Caco-2 (cell line): ENCODE measurements around the gene CDC42SE2. TPM values are rescaled to one million over a fixed set of nuclear protein-coding genes. Genes with fewer than 3 reads are reported as not detected.

Experiments
- BruUV-seq: library from RNA; stranded (reverse); fragments of 400-500 nt; replicated peaks from 2 replicates; lab custom pipeline; 2021; lab: Mats Ljungman, UMichigan
- CTCF ChIA-PET: fragments of 300-600 bp; sonication (Branson Sonifier 250); formaldehyde crosslinking; loops from one replicate; lab custom pipeline; 2022; ENCODE audit warnings: antibody characterized with exemption; lab: Charles Lee
- POLR2A ChIA-PET: fragments of 300-600 bp; sonication (Branson Sonifier 250); formaldehyde crosslinking; loops from one replicate; lab custom pipeline; 2022; ENCODE audit warnings: antibody characterized with exemption; lab: Charles Lee
- DNase-seq, 2 experiments: peaks; one replicate each; pipeline versions ENCODE4 v3.0.0 to v3.0.0-alpha.2; 2020 to 2022
- H3K27me3 ChIP-seq: replicated peaks from 2 replicates; pipeline ENCODE4 v1.6.0; 2011; ENCODE audit warnings: low read length; ENCODE audit not compliant: control insufficient read depth, insufficient read depth
- H3K36me3 ChIP-seq: 2 replicates; pipeline ENCODE4 v1.5.1; 2011; ENCODE audit warnings: low read length; ENCODE audit not compliant: control insufficient read depth, insufficient read depth
- H3K4me1 ChIP-seq: fragments of 250-450 bp; sonication (Bioruptor Pico); 2 replicates; pipeline ENCODE4 v1.5.1; 2020; ENCODE audit warnings: mild to moderate bottlenecking
- H3K4me3 ChIP-seq: 2 replicates; pipeline ENCODE4 v1.5.1; 2011; ENCODE audit warnings: low read depth, mild to moderate bottlenecking, control low read depth, low read length
- H3K9me3 ChIP-seq: fragments of 250-450 bp; sonication (Bioruptor Pico); 2 replicates; pipeline ENCODE4 v1.5.1; 2020; ENCODE audit warnings: mild to moderate bottlenecking, moderate library complexity
- H3K27ac Mint-ChIP-seq: one replicate; pipeline ENCODE4 v1.8.0; 2022; ENCODE audit warnings: mixed read lengths; ENCODE audit not compliant: unreplicated experiment
- H3K27me3 Mint-ChIP-seq: one replicate; pipeline ENCODE4 v1.8.0; 2022; ENCODE audit warnings: mixed read lengths; ENCODE audit not compliant: insufficient read depth, unreplicated experiment
- H3K36me3 Mint-ChIP-seq: one replicate; pipeline ENCODE4 v1.8.0; 2022; ENCODE audit warnings: mild to moderate bottlenecking, mixed read lengths; ENCODE audit not compliant: insufficient read depth, unreplicated experiment
- H3K4me1 Mint-ChIP-seq: one replicate; pipeline ENCODE4 v1.8.0; 2022; ENCODE audit warnings: low read depth, mixed read lengths; ENCODE audit not compliant: unreplicated experiment
- H3K4me3 Mint-ChIP-seq: one replicate; pipeline ENCODE4 v1.8.0; 2022; ENCODE audit warnings: mild to moderate bottlenecking, moderate library complexity, mixed read lengths; ENCODE audit not compliant: unreplicated experiment
- H3K9me3 Mint-ChIP-seq: one replicate; pipeline ENCODE4 v1.8.0; 2022; ENCODE audit warnings: mixed read lengths; ENCODE audit not compliant: unreplicated experiment
- intact Hi-C: fragments of 100-400 bp; cut with micrococcal nuclease; formaldehyde crosslinking; loops from one replicate; pipeline ENCODE4 v1.10.0; 2022; ENCODE audit not compliant: unreplicated experiment
- total RNA-seq: library from RNA; stranded (reverse); gene quantifications from 2 replicates; pipeline ENCODE4 v1.2.3, GENCODE V29; 2022
- TF ChIP-seq, protein P1 (sequence below), 2 experiments: fragments of 200-600 bp in 1 of 2; IDR thresholded peaks; 1 replicate in 1 of 2; 2 replicates in 1 of 2; pipeline versions ENCODE4 v1.5.1 to v1.8.0; 2011 to 2022; ENCODE audit warnings: antibody characterized with exemption in 1 of 2, control low read depth in 1 of 2, inconsistent platforms in 1 of 2, low read depth in 1 of 2, low read length in 1 of 2, mild to moderate bottlenecking in 1 of 2, moderate library complexity in 1 of 2; ENCODE audit not compliant: insufficient read depth in 1 of 2, severe bottlenecking in 1 of 2, unreplicated experiment in 1 of 2

The CDC42SE2 gene
- total RNA-seq, 1 experiment from 2014 or later: 39.4 TPM

DNA sequence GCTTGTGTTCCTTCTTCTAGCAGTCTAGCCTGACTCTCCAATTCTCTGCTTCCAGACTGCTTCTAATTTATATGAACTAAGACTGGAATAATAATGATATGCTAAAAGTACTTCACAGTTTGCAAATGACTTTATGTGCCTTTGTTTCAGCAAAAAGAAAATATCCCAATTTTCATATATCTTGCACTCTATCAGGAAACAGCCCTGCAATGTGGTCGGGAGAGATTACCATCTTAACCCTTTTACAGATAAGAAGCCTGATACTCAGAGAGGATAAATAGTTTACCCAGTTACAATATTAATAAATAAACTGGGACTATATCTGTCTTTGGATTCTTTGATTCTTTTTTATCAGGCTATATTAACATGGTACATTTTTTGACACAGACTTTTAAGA lies 126.0 kb downstream of the CDC42SE2 start:
- no peak for DNase-seq
- H3K27ac Mint-ChIP-seq: no peak overlapping the region
- POLR2A ChIA-PET: no interaction called here
- no peaks in the 10 kb centered on the region for H3K4me1 ChIP-seq
- TF ChIP-seq, protein P1, sequence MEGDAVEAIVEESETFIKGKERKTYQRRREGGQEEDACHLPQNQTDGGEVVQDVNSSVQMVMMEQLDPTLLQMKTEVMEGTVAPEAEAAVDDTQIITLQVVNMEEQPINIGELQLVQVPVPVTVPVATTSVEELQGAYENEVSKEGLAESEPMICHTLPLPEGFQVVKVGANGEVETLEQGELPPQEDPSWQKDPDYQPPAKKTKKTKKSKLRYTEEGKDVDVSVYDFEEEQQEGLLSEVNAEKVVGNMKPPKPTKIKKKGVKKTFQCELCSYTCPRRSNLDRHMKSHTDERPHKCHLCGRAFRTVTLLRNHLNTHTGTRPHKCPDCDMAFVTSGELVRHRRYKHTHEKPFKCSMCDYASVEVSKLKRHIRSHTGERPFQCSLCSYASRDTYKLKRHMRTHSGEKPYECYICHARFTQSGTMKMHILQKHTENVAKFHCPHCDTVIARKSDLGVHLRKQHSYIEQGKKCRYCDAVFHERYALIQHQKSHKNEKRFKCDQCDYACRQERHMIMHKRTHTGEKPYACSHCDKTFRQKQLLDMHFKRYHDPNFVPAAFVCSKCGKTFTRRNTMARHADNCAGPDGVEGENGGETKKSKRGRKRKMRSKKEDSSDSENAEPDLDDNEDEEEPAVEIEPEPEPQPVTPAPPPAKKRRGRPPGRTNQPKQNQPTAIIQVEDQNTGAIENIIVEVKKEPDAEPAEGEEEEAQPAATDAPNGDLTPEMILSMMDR (IDR thresholded peaks at IDR 0.05; ENCODE audit: insufficient read depth in 1 of 2, low read depth in 1 of 2, low read length in 1 of 2, severe bottlenecking in 1 of 2, unreplicated experiment in 1 of 2): no peak
- H3K4me3 Mint-ChIP-seq: no peak overlapping the region
- CTCF ChIA-PET: no interaction called here
- H3K36me3 ChIP-seq: no peaks in the 10 kb centered on the region; the same call in 1 of the 2 replicates
- no peaks in the 10 kb centered on the region for H3K9me3 Mint-ChIP-seq
- no peaks in the 10 kb centered on the region for H3K4me1 Mint-ChIP-seq
- intact Hi-C loops: no loop called here
- BruUV-seq: no TSS peak
- no peaks in the 10 kb centered on the region for H3K27me3 ChIP-seq
- no peak overlapping the region for H3K4me3 ChIP-seq
- no peaks in the 10 kb centered on the region for H3K9me3 ChIP-seq
- peaks cover 64% of the 10 kb centered on the region for H3K36me3 Mint-ChIP-seq
- H3K27me3 Mint-ChIP-seq: no peaks in the 10 kb centered on the region

DNA sequence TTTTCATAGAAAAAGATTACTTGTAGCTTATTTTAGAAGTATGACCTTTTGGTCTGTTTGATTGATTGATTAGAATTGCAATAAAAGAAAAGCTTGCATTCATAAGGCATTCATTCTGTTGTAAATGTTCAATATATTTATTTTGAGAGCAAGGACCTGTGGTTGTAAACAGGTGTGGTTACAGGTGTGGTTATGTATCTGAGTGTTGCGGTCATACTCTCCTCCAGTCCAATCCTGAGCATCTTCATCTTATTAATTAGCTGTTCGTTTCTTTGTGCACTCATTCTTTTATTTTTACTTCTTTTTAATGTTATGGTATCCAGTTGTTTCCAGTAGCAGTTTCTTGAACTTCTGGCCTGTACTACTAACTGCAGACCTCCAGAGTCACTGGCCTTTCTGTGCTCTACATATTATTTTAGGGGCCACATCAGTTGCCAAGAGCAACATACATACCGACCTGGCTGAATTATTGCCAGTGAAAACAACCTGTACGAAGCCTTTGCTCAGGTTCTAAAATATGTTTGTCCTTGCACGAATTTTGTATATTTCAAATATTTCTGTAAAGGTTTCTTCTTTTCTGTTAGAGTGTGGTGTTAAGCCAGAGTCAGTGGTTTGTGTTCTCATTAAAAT lies 128.7 kb downstream of the CDC42SE2 start:
- ChIA-PET POLR2A (no interaction called here), CTCF (no interaction called here)
- no TSS peak for BruUV-seq
- Mint-ChIP-seq H3K27ac (no peak overlapping the region), H3K9me3 (no peaks in the 10 kb centered on the region), H3K27me3 (no peaks in the 10 kb centered on the region), H3K4me3 (no peak overlapping the region), H3K36me3 (peaks cover 78% of the 10 kb centered on the region), H3K4me1 (no peaks in the 10 kb centered on the region)
- no peak for DNase-seq
- TF ChIP-seq, protein P1 (IDR thresholded peaks at IDR 0.05; ENCODE audit: insufficient read depth in 1 of 2, low read depth in 1 of 2, low read length in 1 of 2, severe bottlenecking in 1 of 2, unreplicated experiment in 1 of 2): no peak
- Histone ChIP-seq H3K4me1 (no peaks in the 10 kb centered on the region), H3K4me3 (no peak overlapping the region), H3K9me3 (no peaks in the 10 kb centered on the region), H3K36me3 (peaks cover 1% of the 10 kb centered on the region; the same call in 1 of the 2 replicates), H3K27me3 (no peaks in the 10 kb centered on the region)
- intact Hi-C loops: no loop called here

DNA sequence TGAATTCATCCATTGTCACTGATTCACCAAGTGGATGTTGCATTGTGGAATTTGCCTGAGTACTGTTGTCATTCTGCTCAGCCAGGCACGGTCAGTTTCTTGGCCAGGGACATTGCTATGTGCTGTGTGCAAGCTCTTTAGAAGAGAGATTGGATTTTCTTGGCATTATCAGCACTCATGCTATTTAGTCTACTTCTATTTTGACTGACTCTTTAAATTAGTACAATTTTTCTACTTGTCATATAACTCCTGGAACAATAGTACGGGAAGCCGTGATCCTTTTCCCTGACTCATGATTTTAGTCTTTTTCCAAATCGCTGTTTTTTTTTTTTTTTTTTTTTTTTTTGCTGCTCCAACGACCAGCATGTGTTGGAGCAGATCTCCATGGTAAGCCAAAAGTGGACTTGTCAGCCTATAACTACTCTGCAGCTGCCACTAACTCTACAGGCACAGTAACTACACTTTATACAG lies 129.7 kb downstream of the CDC42SE2 start:
- TF ChIP-seq, protein P1 (IDR thresholded peaks at IDR 0.05; ENCODE audit: insufficient read depth in 1 of 2, low read depth in 1 of 2, low read length in 1 of 2, severe bottlenecking in 1 of 2, unreplicated experiment in 1 of 2): no peak
- BruUV-seq: no TSS peak
- CTCF ChIA-PET: no interaction called here
- POLR2A ChIA-PET: no interaction called here
- Mint-ChIP-seq H3K9me3 (no peaks in the 10 kb centered on the region), H3K4me3 (no peak overlapping the region), H3K36me3 (peaks cover 86% of the 10 kb centered on the region), H3K4me1 (no peaks in the 10 kb centered on the region), H3K27me3 (no peaks in the 10 kb centered on the region), H3K27ac (peak overlapping the region; percentile 25)
- Histone ChIP-seq H3K4me3 (no peak overlapping the region), H3K27me3 (no peaks in the 10 kb centered on the region), H3K36me3 (peaks cover 1% of the 10 kb centered on the region; the same call in 1 of the 2 replicates), H3K4me1 (no peaks in the 10 kb centered on the region), H3K9me3 (no peaks in the 10 kb centered on the region)
- intact Hi-C loops: no loop called here
- DNase-seq: no peak
